SK-N-SH treated with all-trans-retinoic acid at 6 μM for 48 hours (cell line): ENCODE measurements around the gene CGB3.

Experiments
- ATAC-seq: fragments of 200-7000 bp; cut with Tn5 transposase; 3 replicates; pipeline ENCODE4 v1.9.1; 2020; ENCODE audit warnings: mild to moderate bottlenecking, moderate library complexity
- ARNTL ChIP-seq: fragments of 450-650 bp; formaldehyde crosslinking; IDR thresholded peaks from 2 replicates; pipeline ENCODE4 v1.5.0; 2020; ENCODE audit warnings: low read depth, mild to moderate bottlenecking, moderate library complexity, borderline replicate concordance
- BACH2 ChIP-seq: fragments of 250-450 bp; sonication (Bioruptor Pico); IDR thresholded peaks from 2 replicates; pipeline ENCODE4 v1.9.0; 2021; ENCODE audit warnings: mild to moderate bottlenecking, borderline replicate concordance
- CSDC2 ChIP-seq: fragments of 250-450 bp; sonication (Bioruptor Pico); IDR thresholded peaks from 2 replicates; pipeline ENCODE4 v1.5.0; 2020; ENCODE audit warnings: mild to moderate bottlenecking, moderate library complexity
- ESRRG ChIP-seq: fragments of 250-450 bp; sonication (Bioruptor Pico); IDR thresholded peaks from 2 replicates; pipeline ENCODE4 v1.6.1; 2021; ENCODE audit warnings: mild to moderate bottlenecking
- GLIS3 ChIP-seq: fragments of 250-450 bp; sonication (Bioruptor Pico); IDR thresholded peaks from 2 replicates; pipeline ENCODE4 v1.5.0; 2020; ENCODE audit warnings: mild to moderate bottlenecking, moderate library complexity
- ISL1 ChIP-seq: fragments of 250-450 bp; sonication (Bioruptor Pico); IDR thresholded peaks from 2 replicates; pipeline ENCODE4 v2.1.2; 2022; ENCODE audit warnings: mild to moderate bottlenecking, moderate library complexity
- OSR1 ChIP-seq: fragments of 250-450 bp; sonication (Bioruptor Pico); IDR thresholded peaks from 2 replicates; pipeline ENCODE4 v1.8.0; 2022; ENCODE audit warnings: moderate library complexity, mild to moderate bottlenecking, inconsistent platforms
- PPARA ChIP-seq: fragments of 250-450 bp; sonication (Bioruptor Pico); IDR thresholded peaks from 2 replicates; pipeline ENCODE4 v1.5.0; 2020; ENCODE audit warnings: mild to moderate bottlenecking, borderline replicate concordance
- RARB ChIP-seq: fragments of 250-450 bp; sonication (Bioruptor Pico); IDR thresholded peaks from 2 replicates; pipeline ENCODE4 v1.8.0; 2021; ENCODE audit warnings: mild to moderate bottlenecking, moderate library complexity
- SNAI2 ChIP-seq: fragments of 250-450 bp; sonication (Bioruptor Pico); IDR thresholded peaks from 2 replicates; pipeline ENCODE4 v1.5.0; 2020; ENCODE audit warnings: mild to moderate bottlenecking, moderate library complexity
- TCF4 ChIP-seq: fragments of 250-450 bp; sonication (Bioruptor Pico); IDR thresholded peaks from 2 replicates; pipeline ENCODE4 v1.8.0; 2021; ENCODE audit warnings: mild to moderate bottlenecking, moderate library complexity, borderline replicate concordance
- TOX ChIP-seq: fragments of 250-450 bp; sonication (Bioruptor Pico); IDR thresholded peaks from 2 replicates; pipeline ENCODE4 v1.8.0; 2021; ENCODE audit warnings: mild to moderate bottlenecking, moderate library complexity, borderline replicate concordance
- ZC3H10 ChIP-seq: fragments of 250-450 bp; sonication (Bioruptor Pico); IDR thresholded peaks from 2 replicates; pipeline ENCODE4 v1.5.1; 2021; ENCODE audit warnings: mild to moderate bottlenecking, moderate library complexity
- ZFP3 ChIP-seq: fragments of 250-450 bp; sonication (Bioruptor Pico); IDR thresholded peaks from 2 replicates; pipeline ENCODE4 v1.5.0; 2020; ENCODE audit warnings: mild to moderate bottlenecking, moderate library complexity
- ZFP30 ChIP-seq: fragments of 450-650 bp; formaldehyde crosslinking; IDR thresholded peaks from 2 replicates; pipeline ENCODE4 v1.5.0; 2022; ENCODE audit warnings: mild to moderate bottlenecking, moderate library complexity
- ZNF565 ChIP-seq: fragments of 450-650 bp; formaldehyde crosslinking; conservative IDR thresholded peaks from 2 replicates; pipeline ENCODE4 v1.5.0; 2020; ENCODE audit warnings: low read depth, mild to moderate bottlenecking, moderate library complexity
- ZNF70 ChIP-seq: fragments of 450-650 bp; formaldehyde crosslinking; IDR thresholded peaks from 2 replicates; pipeline ENCODE4 v1.5.0; 2020; ENCODE audit warnings: mild to moderate bottlenecking, moderate library complexity
- ZNF8 ChIP-seq: fragments of 450-650 bp; formaldehyde crosslinking; IDR thresholded peaks from 2 replicates; pipeline ENCODE4 v1.5.0; 2020; ENCODE audit warnings: mild to moderate bottlenecking, moderate library complexity
- TF ChIP-seq, protein P1 (sequence below): fragments of 250-450 bp; sonication (Bioruptor Pico); IDR thresholded peaks from 2 replicates; pipeline ENCODE4 v1.5.1; 2020; ENCODE audit warnings: low read depth, mild to moderate bottlenecking, moderate library complexity
- TF ChIP-seq, protein P2 (sequence below): fragments of 250-450 bp; sonication (Bioruptor Pico); IDR thresholded peaks from 2 replicates; pipeline ENCODE4 v1.5.1; 2021; ENCODE audit warnings: mild to moderate bottlenecking, moderate library complexity
- TF ChIP-seq, protein P3 (sequence below): fragments of 250-450 bp; sonication (Bioruptor Pico); IDR thresholded peaks from 2 replicates; pipeline ENCODE4 v1.8.0; 2020; ENCODE audit warnings: mild to moderate bottlenecking, moderate library complexity, borderline replicate concordance
- TF ChIP-seq, protein P4 (sequence below): fragments of 250-450 bp; sonication (Bioruptor Pico); IDR thresholded peaks from 2 replicates; pipeline ENCODE4 v1.5.0; 2020; ENCODE audit warnings: mild to moderate bottlenecking, moderate library complexity
- TF ChIP-seq, protein P5 (sequence below): fragments of 250-450 bp; sonication (Bioruptor Pico); IDR thresholded peaks from 2 replicates; pipeline ENCODE4 v1.8.0; 2021; ENCODE audit warnings: low read depth, mild to moderate bottlenecking, moderate library complexity, borderline replicate concordance

Gene CGB3

DNA sequence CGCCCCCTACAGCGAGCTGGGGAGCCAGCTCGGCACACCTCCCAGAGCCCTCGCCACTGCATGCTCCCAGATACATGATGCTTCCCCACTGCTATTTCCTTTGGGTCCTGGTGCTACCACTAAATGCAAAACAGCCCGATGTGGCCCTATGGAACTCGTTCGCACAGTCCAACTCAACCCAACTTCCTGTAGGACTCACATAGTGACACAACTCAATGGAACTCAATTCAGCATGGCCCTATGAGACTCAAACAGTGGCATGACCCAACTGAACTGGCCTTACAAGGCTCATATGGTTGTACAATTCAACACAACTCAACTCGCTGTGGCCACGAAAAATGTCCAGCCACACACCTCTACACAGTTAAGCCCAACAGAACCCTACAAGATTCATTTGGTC lies 44.9 kb upstream of the CGB3 start:
- TF ChIP-seq ZNF8 (no peak), RARB (CRISPR knock-in tag) (no peak), CSDC2 (no peak), TCF4 (no peak), OSR1 (CRISPR knock-in tag) (no peak), BACH2 (CRISPR knock-in tag) (no peak), ZNF70 (CRISPR knock-in tag) (no peak), PPARA (CRISPR knock-in tag) (no peak), ZFP30 (CRISPR knock-in tag) (no peak), ESRRG (CRISPR knock-in tag) (no peak), ISL1 (CRISPR knock-in tag) (no peak), SNAI2 (CRISPR knock-in tag) (no peak), TOX (CRISPR knock-in tag) (no peak)
- TF ChIP-seq, protein P1, sequence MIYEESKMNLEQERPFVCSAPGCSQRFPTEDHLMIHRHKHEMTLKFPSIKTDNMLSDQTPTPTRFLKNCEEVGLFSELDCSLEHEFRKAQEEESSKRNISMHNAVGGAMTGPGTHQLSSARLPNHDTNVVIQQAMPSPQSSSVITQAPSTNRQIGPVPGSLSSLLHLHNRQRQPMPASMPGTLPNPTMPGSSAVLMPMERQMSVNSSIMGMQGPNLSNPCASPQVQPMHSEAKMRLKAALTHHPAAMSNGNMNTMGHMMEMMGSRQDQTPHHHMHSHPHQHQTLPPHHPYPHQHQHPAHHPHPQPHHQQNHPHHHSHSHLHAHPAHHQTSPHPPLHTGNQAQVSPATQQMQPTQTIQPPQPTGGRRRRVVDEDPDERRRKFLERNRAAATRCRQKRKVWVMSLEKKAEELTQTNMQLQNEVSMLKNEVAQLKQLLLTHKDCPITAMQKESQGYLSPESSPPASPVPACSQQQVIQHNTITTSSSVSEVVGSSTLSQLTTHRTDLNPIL: no peak
- TF ChIP-seq, all 23 proteins: peak for 0
- no peak for ATAC-seq

DNA sequence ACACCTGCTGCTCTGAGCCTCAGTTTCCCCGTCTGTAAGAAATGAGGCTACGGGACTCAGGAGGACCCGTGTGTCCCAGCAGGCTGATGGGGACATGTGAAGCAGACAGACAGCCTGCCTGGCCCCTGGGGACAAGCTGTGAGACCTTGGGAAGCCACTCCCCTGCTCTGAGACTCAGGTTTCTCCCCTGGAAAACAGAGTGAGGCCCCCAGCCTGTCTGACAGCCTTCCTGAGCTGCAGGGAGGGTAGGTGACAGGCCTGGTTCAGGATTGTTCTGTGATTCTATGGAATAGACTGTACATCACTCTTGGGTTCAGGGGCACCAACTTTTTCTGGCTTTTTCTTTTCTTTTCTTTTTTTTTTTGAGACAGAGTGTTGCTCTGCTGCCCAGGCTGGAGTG lies 43.4 kb upstream of the CGB3 start:
- TF ChIP-seq ZFP3: no peak
- no peak for TF ChIP-seq ARNTL
- no peak for TF ChIP-seq ZNF8
- no peak for TF ChIP-seq ISL1 (CRISPR knock-in tag)
- no peak for TF ChIP-seq RARB (CRISPR knock-in tag)
- no peak for TF ChIP-seq BACH2 (CRISPR knock-in tag)
- TF ChIP-seq, protein P2, sequence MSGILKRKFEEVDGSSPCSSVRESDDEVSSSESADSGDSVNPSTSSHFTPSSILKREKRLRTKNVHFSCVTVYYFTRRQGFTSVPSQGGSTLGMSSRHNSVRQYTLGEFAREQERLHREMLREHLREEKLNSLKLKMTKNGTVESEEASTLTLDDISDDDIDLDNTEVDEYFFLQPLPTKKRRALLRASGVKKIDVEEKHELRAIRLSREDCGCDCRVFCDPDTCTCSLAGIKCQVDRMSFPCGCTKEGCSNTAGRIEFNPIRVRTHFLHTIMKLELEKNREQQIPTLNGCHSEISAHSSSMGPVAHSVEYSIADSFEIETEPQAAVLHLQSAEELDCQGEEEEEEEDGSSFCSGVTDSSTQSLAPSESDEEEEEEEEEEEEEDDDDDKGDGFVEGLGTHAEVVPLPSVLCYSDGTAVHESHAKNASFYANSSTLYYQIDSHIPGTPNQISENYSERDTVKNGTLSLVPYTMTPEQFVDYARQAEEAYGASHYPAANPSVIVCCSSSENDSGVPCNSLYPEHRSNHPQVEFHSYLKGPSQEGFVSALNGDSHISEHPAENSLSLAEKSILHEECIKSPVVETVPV (CRISPR knock-in tag): no peak
- no peak for TF ChIP-seq ZNF565 (CRISPR knock-in tag)
- no peak for TF ChIP-seq ZC3H10 (CRISPR knock-in tag)
- TF ChIP-seq, protein P3, sequence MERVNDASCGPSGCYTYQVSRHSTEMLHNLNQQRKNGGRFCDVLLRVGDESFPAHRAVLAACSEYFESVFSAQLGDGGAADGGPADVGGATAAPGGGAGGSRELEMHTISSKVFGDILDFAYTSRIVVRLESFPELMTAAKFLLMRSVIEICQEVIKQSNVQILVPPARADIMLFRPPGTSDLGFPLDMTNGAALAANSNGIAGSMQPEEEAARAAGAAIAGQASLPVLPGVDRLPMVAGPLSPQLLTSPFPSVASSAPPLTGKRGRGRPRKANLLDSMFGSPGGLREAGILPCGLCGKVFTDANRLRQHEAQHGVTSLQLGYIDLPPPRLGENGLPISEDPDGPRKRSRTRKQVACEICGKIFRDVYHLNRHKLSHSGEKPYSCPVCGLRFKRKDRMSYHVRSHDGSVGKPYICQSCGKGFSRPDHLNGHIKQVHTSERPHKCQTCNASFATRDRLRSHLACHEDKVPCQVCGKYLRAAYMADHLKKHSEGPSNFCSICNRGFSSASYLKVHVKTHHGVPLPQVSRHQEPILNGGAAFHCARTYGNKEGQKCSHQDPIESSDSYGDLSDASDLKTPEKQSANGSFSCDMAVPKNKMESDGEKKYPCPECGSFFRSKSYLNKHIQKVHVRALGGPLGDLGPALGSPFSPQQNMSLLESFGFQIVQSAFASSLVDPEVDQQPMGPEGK (CRISPR knock-in tag): no peak
- no peak for TF ChIP-seq ZNF70 (CRISPR knock-in tag)
- TF ChIP-seq GLIS3: no peak
- TF ChIP-seq, protein P4, sequence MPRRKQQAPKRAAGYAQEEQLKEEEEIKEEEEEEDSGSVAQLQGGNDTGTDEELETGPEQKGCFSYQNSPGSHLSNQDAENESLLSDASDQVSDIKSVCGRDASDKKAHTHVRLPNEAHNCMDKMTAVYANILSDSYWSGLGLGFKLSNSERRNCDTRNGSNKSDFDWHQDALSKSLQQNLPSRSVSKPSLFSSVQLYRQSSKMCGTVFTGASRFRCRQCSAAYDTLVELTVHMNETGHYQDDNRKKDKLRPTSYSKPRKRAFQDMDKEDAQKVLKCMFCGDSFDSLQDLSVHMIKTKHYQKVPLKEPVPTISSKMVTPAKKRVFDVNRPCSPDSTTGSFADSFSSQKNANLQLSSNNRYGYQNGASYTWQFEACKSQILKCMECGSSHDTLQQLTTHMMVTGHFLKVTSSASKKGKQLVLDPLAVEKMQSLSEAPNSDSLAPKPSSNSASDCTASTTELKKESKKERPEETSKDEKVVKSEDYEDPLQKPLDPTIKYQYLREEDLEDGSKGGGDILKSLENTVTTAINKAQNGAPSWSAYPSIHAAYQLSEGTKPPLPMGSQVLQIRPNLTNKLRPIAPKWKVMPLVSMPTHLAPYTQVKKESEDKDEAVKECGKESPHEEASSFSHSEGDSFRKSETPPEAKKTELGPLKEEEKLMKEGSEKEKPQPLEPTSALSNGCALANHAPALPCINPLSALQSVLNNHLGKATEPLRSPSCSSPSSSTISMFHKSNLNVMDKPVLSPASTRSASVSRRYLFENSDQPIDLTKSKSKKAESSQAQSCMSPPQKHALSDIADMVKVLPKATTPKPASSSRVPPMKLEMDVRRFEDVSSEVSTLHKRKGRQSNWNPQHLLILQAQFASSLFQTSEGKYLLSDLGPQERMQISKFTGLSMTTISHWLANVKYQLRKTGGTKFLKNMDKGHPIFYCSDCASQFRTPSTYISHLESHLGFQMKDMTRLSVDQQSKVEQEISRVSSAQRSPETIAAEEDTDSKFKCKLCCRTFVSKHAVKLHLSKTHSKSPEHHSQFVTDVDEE (CRISPR knock-in tag): no peak
- TF ChIP-seq, protein P1: no peak
- no peak for TF ChIP-seq SNAI2 (CRISPR knock-in tag)
- no peak for ATAC-seq

DNA sequence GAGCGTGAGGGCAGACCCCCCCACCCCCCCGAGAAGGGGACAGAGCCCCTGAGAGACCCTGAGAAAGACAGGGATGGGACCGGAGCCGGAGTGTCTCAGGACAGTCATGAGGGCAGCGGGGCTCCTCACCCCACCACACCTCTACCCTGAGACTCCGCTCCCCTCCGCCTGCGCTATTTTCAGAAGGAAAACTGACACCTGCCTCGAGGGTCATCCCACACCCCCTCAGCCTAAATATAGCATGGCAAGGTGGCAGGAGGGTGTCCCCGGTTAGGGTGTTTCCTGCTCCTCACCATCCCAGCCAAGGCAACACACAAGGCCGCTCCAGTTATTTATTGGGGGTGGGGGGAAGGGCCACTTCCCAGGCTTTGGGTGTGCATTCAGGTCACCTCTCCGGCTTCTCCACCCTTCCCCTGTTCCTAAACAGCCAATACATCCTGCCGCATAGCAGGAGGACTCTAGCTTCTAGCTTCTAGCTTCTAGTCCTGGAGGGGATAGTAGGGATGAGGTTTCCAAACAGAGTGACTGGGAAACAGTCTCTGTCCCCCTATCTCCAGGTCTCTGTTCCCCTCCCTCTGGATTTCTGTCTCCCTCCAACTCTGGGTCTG lies 41.9 kb upstream of the CGB3 start:
- peak; percentile 22 for ATAC-seq
- TF ChIP-seq, protein P4 (CRISPR knock-in tag): no peak
- TF ChIP-seq SNAI2 (CRISPR knock-in tag) (no peak), ZNF70 (CRISPR knock-in tag) (no peak), TCF4 (no peak), ZNF565 (CRISPR knock-in tag) (no peak), ISL1 (CRISPR knock-in tag) (no peak), ZC3H10 (CRISPR knock-in tag) (no peak), TOX (CRISPR knock-in tag) (no peak), OSR1 (CRISPR knock-in tag) (no peak), RARB (CRISPR knock-in tag) (no peak), GLIS3 (no peak)
- TF ChIP-seq, protein P5, sequence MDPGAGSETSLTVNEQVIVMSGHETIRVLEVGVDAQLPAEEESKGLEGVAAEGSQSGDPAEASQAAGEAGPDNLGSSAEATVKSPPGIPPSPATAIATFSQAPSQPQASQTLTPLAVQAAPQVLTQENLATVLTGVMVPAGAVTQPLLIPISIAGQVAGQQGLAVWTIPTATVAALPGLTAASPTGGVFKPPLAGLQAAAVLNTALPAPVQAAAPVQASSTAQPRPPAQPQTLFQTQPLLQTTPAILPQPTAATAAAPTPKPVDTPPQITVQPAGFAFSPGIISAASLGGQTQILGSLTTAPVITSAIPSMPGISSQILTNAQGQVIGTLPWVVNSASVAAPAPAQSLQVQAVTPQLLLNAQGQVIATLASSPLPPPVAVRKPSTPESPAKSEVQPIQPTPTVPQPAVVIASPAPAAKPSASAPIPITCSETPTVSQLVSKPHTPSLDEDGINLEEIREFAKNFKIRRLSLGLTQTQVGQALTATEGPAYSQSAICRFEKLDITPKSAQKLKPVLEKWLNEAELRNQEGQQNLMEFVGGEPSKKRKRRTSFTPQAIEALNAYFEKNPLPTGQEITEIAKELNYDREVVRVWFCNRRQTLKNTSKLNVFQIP (CRISPR knock-in tag): no peak
